HepG2 (cell line): ENCODE data around the gene C4B. TPM values are rescaled to one million over a fixed set of nuclear protein-coding genes. Genes with fewer than 3 reads are reported as not detected.

Source experiments
- DZIP1 ChIP-seq: sonication (generic); formaldehyde crosslinking; IDR thresholded peaks from 2 replicates; pipeline ENCODE4 v1.5.0; 2020; ENCODE audit warnings: mild to moderate bottlenecking, missing genetic modification reagents
- EED ChIP-seq: sonication (generic); formaldehyde crosslinking; IDR thresholded peaks from 2 replicates; pipeline ENCODE4 v1.5.0; 2020; ENCODE audit warnings: mild to moderate bottlenecking, missing genetic modification reagents
- HDAC6 ChIP-seq: fragments of 200-600 bp; sonication (generic); IDR thresholded peaks from 2 replicates; pipeline ENCODE4 v1.7.0; 2017; ENCODE audit warnings: mild to moderate bottlenecking, antibody characterized with exemption, low read length, low read depth
- PCBP1 ChIP-seq: fragments of 200-400 bp; formaldehyde crosslinking; IDR thresholded peaks from 2 replicates; pipeline ENCODE4 v1.6.1; 2017; ENCODE audit warnings: mild to moderate bottlenecking, low read depth, low read length, borderline replicate concordance
- SETDB1 ChIP-seq: sonication (generic); formaldehyde crosslinking; IDR thresholded peaks from 2 replicates; pipeline ENCODE4 v1.5.1; 2020; ENCODE audit warnings: missing genetic modification reagents, mild to moderate bottlenecking, borderline replicate concordance
- YEATS4 ChIP-seq: sonication (generic); formaldehyde crosslinking; IDR thresholded peaks from 2 replicates; pipeline ENCODE4 v1.4.0; 2020; ENCODE audit warnings: missing genetic modification reagents, borderline replicate concordance
- ZC3H13 ChIP-seq: sonication (generic); formaldehyde crosslinking; IDR thresholded peaks from 2 replicates; pipeline ENCODE4 v1.8.1; 2023; ENCODE audit warnings: mild to moderate bottlenecking, missing genetic modification reagents, moderate library complexity
- ZNF180 ChIP-seq: sonication (generic); formaldehyde crosslinking; IDR thresholded peaks from 2 replicates; pipeline ENCODE4 v1.4.0; 2020; ENCODE audit warnings: low read depth, missing genetic modification reagents, borderline replicate concordance
- ZNF350 ChIP-seq: sonication (generic); formaldehyde crosslinking; IDR thresholded peaks from 2 replicates; pipeline ENCODE4 v1.4.0; 2020; ENCODE audit warnings: mild to moderate bottlenecking, low read depth, missing genetic modification reagents, borderline replicate concordance
- ZNF569 ChIP-seq: sonication (generic); formaldehyde crosslinking; IDR thresholded peaks from 2 replicates; pipeline ENCODE4 v1.5.0; 2020; ENCODE audit warnings: mild to moderate bottlenecking, missing genetic modification reagents, moderate library complexity, borderline replicate concordance
- ZNF766 ChIP-seq: sonication (generic); formaldehyde crosslinking; IDR thresholded peaks from 2 replicates; pipeline ENCODE4 v1.5.0; 2020; ENCODE audit warnings: missing genetic modification reagents, borderline replicate concordance
- ZNF781 ChIP-seq: sonication (generic); formaldehyde crosslinking; IDR thresholded peaks from 2 replicates; pipeline ENCODE4 v1.5.1; 2020; ENCODE audit warnings: borderline replicate concordance, mild to moderate bottlenecking, missing genetic modification reagents; ENCODE audit errors: not compliant biosample characterization
- ZNF839 ChIP-seq: sonication (generic); formaldehyde crosslinking; IDR thresholded peaks from 2 replicates; pipeline ENCODE4 v1.4.0; 2020; ENCODE audit warnings: missing genetic modification reagents, mild to moderate bottlenecking, borderline replicate concordance
- ZNF879 ChIP-seq: sonication (generic); formaldehyde crosslinking; IDR thresholded peaks from 2 replicates; pipeline ENCODE4 v1.8.1; 2023; ENCODE audit warnings: missing genetic modification reagents
- ZXDC ChIP-seq: sonication (generic); formaldehyde crosslinking; IDR thresholded peaks from 2 replicates; pipeline ENCODE4 v1.5.0; 2020; ENCODE audit warnings: mild to moderate bottlenecking, missing genetic modification reagents
- polyA plus RNA-seq, 8 experiments: library from polyadenylated mRNA; depleted of rRNA in 3 of 8; stranded (reverse) in 7 of 8; unstranded in 1 of 8; fragments of >200 nt; fragmentation: Illumina TruSeq in 4 of 8; extraction: Trizol in 4 of 8; gene quantifications; 2 replicates each; pipeline versions ENCODE4 v1.2.1 to v1.2.3, GENCODE V29; 2011 to 2016; ENCODE audit warnings: low read depth in 4 of 8, missing spikeins in 1 of 8, mixed read lengths in 1 of 8; ENCODE audit not compliant: insufficient read depth in 1 of 8
- total RNA-seq, 5 experiments: library from RNA; depleted of rRNA; stranded (reverse); fragments of >200 nt; fragmentation: Illumina TruSeq; extraction: Trizol; gene quantifications; 2 replicates each; pipeline ENCODE4 v1.2.3, GENCODE V29; 2016; ENCODE audit warnings: low read depth in 1 of 5
- TF ChIP-seq, protein P1 (sequence below): sonication (generic); formaldehyde crosslinking; IDR thresholded peaks from 2 replicates; pipeline ENCODE4 v1.4.0; 2020; ENCODE audit warnings: missing genetic modification reagents

Gene C4B
- total and polyA plus RNA-seq, 2 of the 13 experiments (the other 11 are each of a cell fraction or from before 2014, with no cell fraction given) = 167 to 538 TPM

GRCh38 chr6:31971993-31972708 is 42.4 kb upstream of the C4B start, which contains the start of gene DXO (continued):
- TF ChIP-seq ZC3H13 = peak; percentile 98; the same call in 1 of the 2 replicates
- peak; percentile 69 for TF ChIP-seq ZXDC (CRISPR knock-in tag)
- TF ChIP-seq ZNF781 (CRISPR knock-in tag) = no peak
- TF ChIP-seq ZNF350 (CRISPR knock-in tag) = peak; percentile 92
- TF ChIP-seq DZIP1 (CRISPR knock-in tag) = peak; percentile 86
- TF ChIP-seq SETDB1 (CRISPR knock-in tag) = no peak
- TF ChIP-seq EED = peak; percentile 70; the same call in 1 of the 2 replicates
- TF ChIP-seq ZNF766 (CRISPR knock-in tag) = peak; percentile 68; the same call in 1 of the 2 replicates
- TF ChIP-seq ZNF839 (CRISPR knock-in tag) = peak; percentile 94
- peak; percentile 86 for TF ChIP-seq YEATS4 (CRISPR knock-in tag)
- no peak for TF ChIP-seq HDAC6
- no peak for TF ChIP-seq ZNF879 (CRISPR knock-in tag)
- TF ChIP-seq ZNF180 (CRISPR knock-in tag) = 0 out of 2 replicates have a peak, but pooled peaks have one; percentile 52
- peak; percentile 84; the same call in 1 of the 2 replicates for TF ChIP-seq PCBP1
- TF ChIP-seq ZNF569 (CRISPR knock-in tag) = no peak
- TF ChIP-seq, protein P1, sequence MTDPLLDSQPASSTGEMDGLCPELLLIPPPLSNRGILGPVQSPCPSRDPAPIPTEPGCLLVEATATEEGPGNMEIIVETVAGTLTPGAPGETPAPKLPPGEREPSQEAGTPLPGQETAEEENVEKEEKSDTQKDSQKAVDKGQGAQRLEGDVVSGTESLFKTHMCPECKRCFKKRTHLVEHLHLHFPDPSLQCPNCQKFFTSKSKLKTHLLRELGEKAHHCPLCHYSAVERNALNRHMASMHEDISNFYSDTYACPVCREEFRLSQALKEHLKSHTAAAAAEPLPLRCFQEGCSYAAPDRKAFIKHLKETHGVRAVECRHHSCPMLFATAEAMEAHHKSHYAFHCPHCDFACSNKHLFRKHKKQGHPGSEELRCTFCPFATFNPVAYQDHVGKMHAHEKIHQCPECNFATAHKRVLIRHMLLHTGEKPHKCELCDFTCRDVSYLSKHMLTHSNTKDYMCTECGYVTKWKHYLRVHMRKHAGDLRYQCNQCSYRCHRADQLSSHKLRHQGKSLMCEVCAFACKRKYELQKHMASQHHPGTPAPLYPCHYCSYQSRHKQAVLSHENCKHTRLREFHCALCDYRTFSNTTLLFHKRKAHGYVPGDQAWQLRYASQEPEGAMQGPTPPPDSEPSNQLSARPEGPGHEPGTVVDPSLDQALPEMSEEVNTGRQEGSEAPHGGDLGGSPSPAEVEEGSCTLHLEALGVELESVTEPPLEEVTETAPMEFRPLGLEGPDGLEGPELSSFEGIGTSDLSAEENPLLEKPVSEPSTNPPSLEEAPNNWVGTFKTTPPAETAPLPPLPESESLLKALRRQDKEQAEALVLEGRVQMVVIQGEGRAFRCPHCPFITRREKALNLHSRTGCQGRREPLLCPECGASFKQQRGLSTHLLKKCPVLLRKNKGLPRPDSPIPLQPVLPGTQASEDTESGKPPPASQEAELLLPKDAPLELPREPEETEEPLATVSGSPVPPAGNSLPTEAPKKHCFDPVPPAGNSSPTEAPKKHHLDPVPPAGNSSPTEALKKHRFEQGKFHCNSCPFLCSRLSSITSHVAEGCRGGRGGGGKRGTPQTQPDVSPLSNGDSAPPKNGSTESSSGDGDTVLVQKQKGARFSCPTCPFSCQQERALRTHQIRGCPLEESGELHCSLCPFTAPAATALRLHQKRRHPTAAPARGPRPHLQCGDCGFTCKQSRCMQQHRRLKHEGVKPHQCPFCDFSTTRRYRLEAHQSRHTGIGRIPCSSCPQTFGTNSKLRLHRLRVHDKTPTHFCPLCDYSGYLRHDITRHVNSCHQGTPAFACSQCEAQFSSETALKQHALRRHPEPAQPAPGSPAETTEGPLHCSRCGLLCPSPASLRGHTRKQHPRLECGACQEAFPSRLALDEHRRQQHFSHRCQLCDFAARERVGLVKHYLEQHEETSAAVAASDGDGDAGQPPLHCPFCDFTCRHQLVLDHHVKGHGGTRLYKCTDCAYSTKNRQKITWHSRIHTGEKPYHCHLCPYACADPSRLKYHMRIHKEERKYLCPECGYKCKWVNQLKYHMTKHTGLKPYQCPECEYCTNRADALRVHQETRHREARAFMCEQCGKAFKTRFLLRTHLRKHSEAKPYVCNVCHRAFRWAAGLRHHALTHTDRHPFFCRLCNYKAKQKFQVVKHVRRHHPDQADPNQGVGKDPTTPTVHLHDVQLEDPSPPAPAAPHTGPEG (CRISPR knock-in tag) = no peak; the same call in 1 of the 2 replicates
